Prostate gland (tissue), 2 donors: ENCODE results near the gene SOX15. TPM values are rescaled to one million over a fixed set of nuclear protein-coding genes. Genes with fewer than 3 reads are reported as not detected.

ENCODE experiments used
- DNase-seq: peaks from one replicate; pipeline ENCODE4 v3.0.0-alpha.2; 2019; ENCODE audit warnings: low spot score
- H3K27ac ChIP-seq, 2 donors: fragments of 200-600 bp; sonication (generic); 2 replicates each; pipeline ENCODE4 v1.5.1; 2017 to 2019
- H3K27me3 ChIP-seq: fragments of 200-600 bp; sonication (generic); replicated peaks from 2 replicates; pipeline ENCODE4 v1.5.1; 2019; ENCODE audit not compliant: insufficient read depth
- H3K36me3 ChIP-seq, 2 donors: fragments of 200-600 bp; sonication (generic); 1 replicate in 1 of 2; 2 replicates in 1 of 2; pipeline versions ENCODE4 v1.5.1 to v1.8.1; 2017 to 2019
- H3K4me1 ChIP-seq: fragments of 200-600 bp; sonication (generic); replicated peaks from 2 replicates; pipeline ENCODE4 v1.5.1; 2019
- H3K4me3 ChIP-seq, 2 donors: fragments of 200-600 bp; sonication (generic); 2 replicates each; pipeline ENCODE4 v1.5.1; 2017 to 2019
- H3K9me3 ChIP-seq: fragments of 200-600 bp; sonication (generic); 2 replicates; pipeline ENCODE4 v1.5.1; 2017
- POLR2A ChIP-seq: fragments of 450-650 bp; IDR thresholded peaks from one replicate; pipeline ENCODE4 v1.6.1; 2016; ENCODE audit warnings: antibody characterized with exemption, mild to moderate bottlenecking
- POLR2AphosphoS5 ChIP-seq: sonication (generic); formaldehyde crosslinking; IDR thresholded peaks from one replicate; pipeline ENCODE4 v1.6.1; 2017; ENCODE audit warnings: antibody characterized with exemption
- WGBS: methylation state at CpG from one replicate; pipeline ENCODE4 v1.1.5; 2018; 5-methylcytosine and 5-hydroxymethylcytosine counted together
- intact Hi-C: fragments of 100-400 bp; cut with DNase I; formaldehyde crosslinking; loops from one replicate; pipeline ENCODE4 v1.14.2; 2022
- total RNA-seq, 2 donors: library from RNA; depleted of rRNA; stranded (reverse); fragments of >200 nt; gene quantifications; one replicate each; pipeline ENCODE4 v1.1.0, GENCODE V29; 2016
- TF ChIP-seq, protein P1 (sequence below), 4 experiments: fragments of 200-600 bp in 2 of 4; fragments of 450-650 bp in 2 of 4; sonication (generic) in 2 of 4; IDR thresholded peaks; 1 replicate in 3 of 4; 2 replicates in 1 of 4; pipeline ENCODE4 v1.5.1; 2016 to 2019; ENCODE audit warnings: antibody characterized with exemption in 4 of 4, mild to moderate bottlenecking in 2 of 4, moderate library complexity in 2 of 4

Gene SOX15
- total RNA-seq, 2 donors from 2014 or later, result 6.3 to 15.0 TPM

DNA sequence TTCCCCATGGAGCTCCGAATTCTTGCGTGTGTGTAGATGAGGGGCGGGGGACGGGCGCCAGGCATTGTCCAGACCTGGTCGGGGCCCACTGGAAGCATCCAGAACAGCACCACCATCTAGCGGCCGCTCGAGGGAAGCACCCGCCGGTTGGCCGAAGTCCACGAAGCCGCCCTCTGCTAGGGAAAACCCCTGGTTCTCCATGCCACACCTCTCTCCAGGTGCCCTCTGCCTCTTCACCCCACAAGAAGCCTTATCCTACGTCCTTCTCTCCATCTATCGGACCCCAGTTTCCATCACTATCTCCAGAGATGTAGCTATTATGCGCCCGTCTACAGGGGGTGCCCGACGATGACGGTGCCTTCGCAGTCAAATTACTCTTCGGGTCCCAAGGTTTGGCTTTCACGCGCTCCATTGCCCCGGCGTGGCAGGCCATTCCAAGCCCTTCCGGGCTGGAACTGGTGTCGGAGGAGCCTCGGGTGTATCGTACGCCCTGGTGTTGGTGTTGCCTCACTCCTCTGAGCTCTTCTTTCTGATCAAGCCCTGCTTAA, 28.8 kb downstream of the SOX15 start:
- intact Hi-C loops, result loop anchor here (1.0 to 5.0 kb wide), 3 partner anchors 47 to 209 kb away; partner anchors contain the start of genes FGF11, KCTD11 and TMEM102
- peak; percentile 92 for DNase-seq
- Histone ChIP-seq H3K27ac (peak overlapping the region; percentile 92 to 96), H3K36me3 (peaks cover 0 to 11% of the 10 kb centered on the region in 2 donors), H3K4me1 (peaks cover 52% of the 10 kb centered on the region), H3K4me3 (peak overlapping the region; percentile 94 to 99), H3K9me3 (no peaks in the 10 kb centered on the region), H3K27me3 (no peaks in the 10 kb centered on the region)
- TF ChIP-seq POLR2AphosphoS5 (peak; percentile 68), POLR2A (no peak)
- TF ChIP-seq, protein P1, sequence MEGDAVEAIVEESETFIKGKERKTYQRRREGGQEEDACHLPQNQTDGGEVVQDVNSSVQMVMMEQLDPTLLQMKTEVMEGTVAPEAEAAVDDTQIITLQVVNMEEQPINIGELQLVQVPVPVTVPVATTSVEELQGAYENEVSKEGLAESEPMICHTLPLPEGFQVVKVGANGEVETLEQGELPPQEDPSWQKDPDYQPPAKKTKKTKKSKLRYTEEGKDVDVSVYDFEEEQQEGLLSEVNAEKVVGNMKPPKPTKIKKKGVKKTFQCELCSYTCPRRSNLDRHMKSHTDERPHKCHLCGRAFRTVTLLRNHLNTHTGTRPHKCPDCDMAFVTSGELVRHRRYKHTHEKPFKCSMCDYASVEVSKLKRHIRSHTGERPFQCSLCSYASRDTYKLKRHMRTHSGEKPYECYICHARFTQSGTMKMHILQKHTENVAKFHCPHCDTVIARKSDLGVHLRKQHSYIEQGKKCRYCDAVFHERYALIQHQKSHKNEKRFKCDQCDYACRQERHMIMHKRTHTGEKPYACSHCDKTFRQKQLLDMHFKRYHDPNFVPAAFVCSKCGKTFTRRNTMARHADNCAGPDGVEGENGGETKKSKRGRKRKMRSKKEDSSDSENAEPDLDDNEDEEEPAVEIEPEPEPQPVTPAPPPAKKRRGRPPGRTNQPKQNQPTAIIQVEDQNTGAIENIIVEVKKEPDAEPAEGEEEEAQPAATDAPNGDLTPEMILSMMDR (IDR thresholded peaks at IDR 0.05), result peak; percentile 74 to 97 (median 91)
- under 1% methylated on average over 32 of the region's 32 CpGs for WGBS

DNA sequence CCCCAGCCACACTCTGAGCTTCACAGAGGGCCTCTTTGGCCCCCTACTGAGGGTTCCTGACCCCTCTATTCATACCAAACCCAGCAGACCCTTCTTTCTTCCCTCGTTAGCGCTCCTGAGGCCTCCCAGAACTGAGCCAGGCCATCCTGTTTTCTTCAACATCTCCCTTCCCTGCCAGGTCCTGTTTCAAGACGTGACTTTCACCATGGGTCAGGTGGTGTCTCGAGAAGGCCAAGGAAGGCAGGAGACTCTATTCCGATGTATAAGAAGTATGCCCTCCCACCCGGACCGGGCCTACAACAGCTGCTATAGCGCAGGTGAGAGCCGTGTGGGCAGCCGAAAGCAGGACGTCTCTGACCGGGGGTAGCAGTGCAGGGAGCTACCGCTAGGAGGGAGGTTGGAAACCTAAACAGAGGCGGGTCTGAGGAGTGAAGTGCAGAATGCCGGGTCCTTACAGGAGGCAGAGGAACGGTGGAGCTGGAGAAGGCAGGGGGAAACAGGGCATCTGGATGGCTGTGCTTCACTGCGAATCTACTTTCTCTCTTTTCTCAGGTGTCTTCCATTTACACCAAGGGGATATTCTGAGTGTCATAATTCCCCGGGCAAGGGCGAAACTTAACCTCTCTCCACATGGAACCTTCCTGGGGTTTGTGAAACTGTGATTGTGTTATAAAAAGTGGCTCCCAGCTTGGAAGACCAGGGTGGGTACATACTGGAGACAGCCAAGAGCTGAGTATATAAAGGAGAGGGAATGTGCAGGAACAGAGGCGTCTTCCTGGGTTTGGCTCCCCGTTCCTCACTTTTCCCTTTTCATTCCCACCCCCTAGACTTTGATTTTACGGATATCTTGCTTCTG, 29.5 kb downstream of the SOX15 start:
- DNase-seq, result peak; percentile 48
- Histone ChIP-seq H3K4me3 (peak overlapping the region; percentile 94 to 99), H3K27ac (peak overlapping the region; percentile 92 to 96), H3K27me3 (no peaks in the 10 kb centered on the region), H3K4me1 (peaks cover 52% of the 10 kb centered on the region), H3K36me3 (peaks cover 0 to 11% of the 10 kb centered on the region in 2 donors), H3K9me3 (no peaks in the 10 kb centered on the region)
- TF ChIP-seq, protein P1 (IDR thresholded peaks at IDR 0.05), result peak in 3 of 4 experiments; percentile 27 to 72 (median 72)
- TF ChIP-seq POLR2A, result no peak
- intact Hi-C loops, result loop anchor here (1.0 to 5.0 kb wide), 3 partner anchors 46 to 208 kb away; partner anchors contain the start of genes FGF11, KCTD11 and TMEM102
- WGBS, result 17% methylated on average over 22 of the region's 22 CpGs

DNA sequence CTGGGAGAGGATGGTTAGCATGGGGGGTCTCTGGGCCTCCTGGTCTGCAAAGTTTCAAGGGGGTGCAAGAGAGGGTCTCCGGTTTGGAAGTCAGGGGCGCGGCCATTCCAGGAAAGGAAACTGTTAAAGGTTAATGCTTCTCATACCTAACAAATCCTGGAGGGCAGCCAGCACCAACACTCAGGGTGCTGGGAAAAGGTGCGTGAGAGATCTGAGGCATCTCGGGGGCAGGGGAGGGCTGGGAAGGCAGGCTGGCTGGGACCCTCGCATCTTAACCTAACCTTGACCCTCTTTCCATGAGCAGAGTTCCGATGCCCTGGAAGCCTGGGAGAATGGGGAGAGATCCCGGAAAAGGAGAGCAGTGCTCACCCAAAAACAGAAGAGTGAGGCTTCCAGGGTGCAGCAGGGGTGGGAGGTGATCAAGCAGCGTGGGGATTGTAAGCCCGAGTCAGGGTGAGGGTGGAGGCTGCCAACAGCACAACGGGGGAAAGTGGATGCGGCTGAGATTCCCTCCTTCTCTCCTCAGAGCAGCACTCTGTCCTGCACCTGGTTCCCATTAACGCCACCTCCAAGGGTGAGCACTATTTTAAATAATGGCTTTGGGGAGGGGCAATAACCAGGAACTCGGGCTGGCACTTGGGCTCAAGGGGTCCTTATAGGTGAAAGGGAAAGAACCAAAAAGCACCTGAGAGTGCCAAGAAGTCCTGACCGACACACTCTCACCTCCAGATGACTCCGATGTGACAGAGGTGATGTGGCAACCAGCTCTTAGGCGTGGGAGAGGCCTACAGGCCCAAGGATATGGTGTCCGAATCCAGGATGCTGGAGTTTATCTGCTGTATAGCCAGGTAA, 30.3 kb downstream of the SOX15 start:
- peak overlapping the region; percentile 22 to 25 for H3K4me3 ChIP-seq

DNA sequence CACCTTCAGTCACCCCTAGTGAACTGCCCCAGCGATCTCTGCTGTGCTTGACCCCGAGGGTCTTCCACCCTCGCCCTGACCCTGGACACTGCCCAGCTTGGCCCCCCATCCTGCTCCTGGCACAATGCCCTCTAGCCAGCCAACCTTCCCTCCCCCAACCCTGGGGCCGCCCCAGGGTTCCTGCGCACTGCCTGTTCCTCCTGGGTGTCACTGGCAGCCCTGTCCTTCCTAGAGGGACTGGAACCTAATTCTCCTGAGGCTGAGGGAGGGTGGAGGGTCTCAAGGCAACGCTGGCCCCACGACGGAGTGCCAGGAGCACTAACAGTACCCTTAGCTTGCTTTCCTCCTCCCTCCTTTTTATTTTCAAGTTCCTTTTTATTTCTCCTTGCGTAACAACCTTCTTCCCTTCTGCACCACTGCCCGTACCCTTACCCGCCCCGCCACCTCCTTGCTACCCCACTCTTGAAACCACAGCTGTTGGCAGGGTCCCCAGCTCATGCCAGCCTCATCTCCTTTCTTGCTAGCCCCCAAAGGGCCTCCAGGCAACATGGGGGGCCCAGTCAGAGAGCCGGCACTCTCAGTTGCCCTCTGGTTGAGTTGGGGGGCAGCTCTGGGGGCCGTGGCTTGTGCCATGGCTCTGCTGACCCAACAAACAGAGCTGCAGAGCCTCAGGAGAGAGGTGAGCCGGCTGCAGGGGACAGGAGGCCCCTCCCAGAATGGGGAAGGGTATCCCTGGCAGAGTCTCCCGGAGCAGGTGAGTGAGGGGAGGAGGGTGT, 31.2 kb downstream of the SOX15 start, which contains the start of gene TNFSF13:
Gene TNFSF13 (plus strand): TSS at position 207 of the 776 bp plus-strand sequence. CDS start 290 bp downstream, at position 497.
- Histone ChIP-seq H3K4me1 (peaks cover 52% of the 10 kb centered on the region), H3K4me3 (peak within 1 kb of the TSS; percentile 22 to 25), H3K36me3 (no peaks in the 10 kb centered on the region), H3K9me3 (no peaks in the 10 kb centered on the region), H3K27ac (peak within 1 kb of the TSS; percentile 92 to 96), H3K27me3 (no peaks in the 10 kb centered on the region)
- TF ChIP-seq POLR2AphosphoS5 (no peak), POLR2A (no peak)
- TF ChIP-seq, protein P1 (IDR thresholded peaks at IDR 0.05), result no peak
- DNase-seq, result peak; percentile 42
- 18% methylated on average over 16 of the region's 16 CpGs for WGBS
- intact Hi-C loops, result no loop called here

More for the DNA sequence above, 30.3 kb downstream of the SOX15 start:
- peak; percentile 31 for DNase-seq
- intact Hi-C loops, result loop anchor here (5.0 kb wide), 2 partner anchors 122 to 207 kb away; partner anchors contain the start of genes FGF11, KCTD11 and TMEM102
- H3K36me3 ChIP-seq, result peaks cover 0 to 4% of the 10 kb centered on the region in 2 donors
- TF ChIP-seq, protein P1 (IDR thresholded peaks at IDR 0.05), result no peak
- TF ChIP-seq POLR2AphosphoS5 (no peak), POLR2A (no peak)
- H3K27me3 ChIP-seq, result no peaks in the 10 kb centered on the region
- peak overlapping the region; percentile 92 to 96 for H3K27ac ChIP-seq
- 57% methylated on average over 18 of the region's 18 CpGs for WGBS
- H3K9me3 ChIP-seq, result no peaks in the 10 kb centered on the region
- peaks cover 52% of the 10 kb centered on the region for H3K4me1 ChIP-seq
